Prostate gland (tissue), 2 donors: ENCODE measurements around the gene RBM10.

Experiments
- POLR2A ChIP-seq: fragments of 450-650 bp; IDR thresholded peaks from one replicate; pipeline ENCODE4 v1.6.1; 2016; ENCODE audit warnings: antibody characterized with exemption, mild to moderate bottlenecking
- TF ChIP-seq, protein P1 (sequence below), 4 experiments: fragments of 200-600 bp in 2 of 4; fragments of 450-650 bp in 2 of 4; sonication (generic) in 2 of 4; IDR thresholded peaks; 1 replicate in 3 of 4; 2 replicates in 1 of 4; pipeline ENCODE4 v1.5.1; 2016 to 2019; ENCODE audit warnings: antibody characterized with exemption in 4 of 4, mild to moderate bottlenecking in 2 of 4, moderate library complexity in 2 of 4

DNA sequence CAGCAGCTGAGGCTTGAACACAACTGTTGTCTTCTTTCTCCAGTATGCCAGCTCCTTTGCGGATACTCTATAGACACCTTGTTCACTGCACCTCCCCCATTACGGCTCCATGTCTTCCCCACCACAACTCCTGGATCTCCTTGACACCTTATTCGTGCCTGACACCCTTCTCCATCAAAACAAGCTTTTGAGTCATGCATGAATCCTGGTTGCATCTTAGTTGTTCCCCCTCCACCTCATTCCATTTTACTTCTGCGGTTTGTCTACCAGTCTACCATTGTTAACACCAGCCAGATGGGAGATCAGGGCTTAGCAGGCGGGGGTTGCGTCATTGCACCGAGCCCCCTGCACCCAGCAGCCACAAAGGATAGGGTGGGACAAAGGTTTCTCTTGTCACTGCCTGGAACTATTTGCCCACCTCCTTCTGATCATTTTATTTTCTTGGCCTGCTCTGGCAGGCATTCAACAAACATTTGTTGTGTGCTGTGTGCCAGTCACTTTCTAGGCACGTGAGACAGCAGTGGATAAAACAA lies 71.4 kb downstream of the RBM10 start:
- TF ChIP-seq, protein P1, sequence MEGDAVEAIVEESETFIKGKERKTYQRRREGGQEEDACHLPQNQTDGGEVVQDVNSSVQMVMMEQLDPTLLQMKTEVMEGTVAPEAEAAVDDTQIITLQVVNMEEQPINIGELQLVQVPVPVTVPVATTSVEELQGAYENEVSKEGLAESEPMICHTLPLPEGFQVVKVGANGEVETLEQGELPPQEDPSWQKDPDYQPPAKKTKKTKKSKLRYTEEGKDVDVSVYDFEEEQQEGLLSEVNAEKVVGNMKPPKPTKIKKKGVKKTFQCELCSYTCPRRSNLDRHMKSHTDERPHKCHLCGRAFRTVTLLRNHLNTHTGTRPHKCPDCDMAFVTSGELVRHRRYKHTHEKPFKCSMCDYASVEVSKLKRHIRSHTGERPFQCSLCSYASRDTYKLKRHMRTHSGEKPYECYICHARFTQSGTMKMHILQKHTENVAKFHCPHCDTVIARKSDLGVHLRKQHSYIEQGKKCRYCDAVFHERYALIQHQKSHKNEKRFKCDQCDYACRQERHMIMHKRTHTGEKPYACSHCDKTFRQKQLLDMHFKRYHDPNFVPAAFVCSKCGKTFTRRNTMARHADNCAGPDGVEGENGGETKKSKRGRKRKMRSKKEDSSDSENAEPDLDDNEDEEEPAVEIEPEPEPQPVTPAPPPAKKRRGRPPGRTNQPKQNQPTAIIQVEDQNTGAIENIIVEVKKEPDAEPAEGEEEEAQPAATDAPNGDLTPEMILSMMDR (IDR thresholded peaks at IDR 0.05): no peak
- no peak for TF ChIP-seq POLR2A
